Keratinocyte (primary cell): Measurements from ENCODE around the gene COG5. TPM values are rescaled to one million over a fixed set of nuclear protein-coding genes. Genes with fewer than 3 reads are reported as not detected.

Experiments
- DNase-seq: peaks from one replicate; pipeline ENCODE4 v3.0.0-alpha.2; 2011; ENCODE audit warnings: low read depth, missing footprints, low spot score
- FAIRE-seq: peaks from 2 replicates; lab custom pipeline; 2011; peaks lifted over from hg19 to GRCh38; lab: Jason Lieb, UNC
- H2AFZ ChIP-seq: 2 replicates; pipeline ENCODE4 v1.6.0; 2012; ENCODE audit warnings: low read length, control low read depth, inconsistent platforms; ENCODE audit not compliant: control insufficient read depth
- H3K27ac ChIP-seq: 2 replicates; pipeline ENCODE4 v1.5.1; 2011; ENCODE audit warnings: low read length; ENCODE audit not compliant: control insufficient read depth, insufficient read depth
- H3K27me3 ChIP-seq: 3 replicates; pipeline ENCODE4 v1.6.0; 2011; ENCODE audit warnings: low read length; ENCODE audit not compliant: control insufficient read depth, insufficient read depth; ENCODE audit errors: extremely low read depth
- H3K36me3 ChIP-seq, 2 experiments: 2 replicates in 1 of 2; 3 replicates in 1 of 2; pipeline ENCODE4 v1.5.1; 2011; ENCODE audit warnings: low read length in 2 of 2, mild to moderate bottlenecking in 1 of 2; ENCODE audit not compliant: control insufficient read depth in 2 of 2, insufficient read depth in 2 of 2; ENCODE audit errors: extremely low read depth in 1 of 2
- H3K4me1 ChIP-seq: 3 replicates; pipeline ENCODE4 v1.5.1; 2011; ENCODE audit warnings: low read length; ENCODE audit not compliant: control insufficient read depth, insufficient read depth; ENCODE audit errors: extremely low read depth
- H3K4me2 ChIP-seq: 3 replicates; pipeline ENCODE4 v1.6.0; 2011; ENCODE audit warnings: low read depth, low read length; ENCODE audit not compliant: control insufficient read depth, insufficient read depth; ENCODE audit errors: extremely low read depth
- H3K4me3 ChIP-seq, 3 experiments: fragments of 200-600 bp in 1 of 3; sonication (generic) in 1 of 3; 2 replicates in 2 of 3; 3 replicates in 1 of 3; pipeline ENCODE4 v1.5.1; 2011 to 2016; ENCODE audit warnings: low read length in 3 of 3, mild to moderate bottlenecking in 3 of 3, control low read depth in 2 of 3, inconsistent platforms in 1 of 3, low read depth in 1 of 3, mixed read lengths in 1 of 3, mixed run types in 1 of 3, moderate library complexity in 1 of 3; ENCODE audit not compliant: control insufficient read depth in 2 of 3, insufficient read depth in 2 of 3; ENCODE audit errors: extremely low read depth in 1 of 3
- H3K79me2 ChIP-seq: 2 replicates; pipeline ENCODE4 v1.6.0; 2012; ENCODE audit warnings: low read length; ENCODE audit not compliant: control insufficient read depth, insufficient read depth
- H3K9ac ChIP-seq: 3 replicates; pipeline ENCODE4 v1.6.0; 2011; ENCODE audit warnings: low read length; ENCODE audit not compliant: control insufficient read depth, insufficient read depth; ENCODE audit errors: extremely low read depth
- H3K9me1 ChIP-seq: 3 replicates; pipeline ENCODE4 v1.6.0; 2011; ENCODE audit warnings: low read length; ENCODE audit not compliant: control insufficient read depth, insufficient read depth; ENCODE audit errors: extremely low read depth
- H3K9me3 ChIP-seq: 2 replicates; pipeline ENCODE4 v1.5.1; 2012; ENCODE audit warnings: low read depth, low read length; ENCODE audit not compliant: control insufficient read depth
- H4K20me1 ChIP-seq: 3 replicates; pipeline ENCODE4 v1.6.0; 2011; ENCODE audit warnings: low read length; ENCODE audit not compliant: control insufficient read depth, insufficient read depth; ENCODE audit errors: extremely low read depth
- CTCF ChIP-seq, 3 experiments: IDR thresholded peaks in 1 of 3; conservative IDR thresholded peaks in 1 of 3; optimal IDR thresholded peaks in 1 of 3; 2 replicates in 2 of 3; 3 replicates in 1 of 3; pipeline versions ENCODE3 to v1.5.1; 2011; ENCODE audit warnings: low read length in 3 of 3, mild to moderate bottlenecking in 3 of 3, moderate library complexity in 2 of 3, control low read depth in 1 of 3, inconsistent platforms in 1 of 3; ENCODE audit not compliant: insufficient read depth in 2 of 3; ENCODE audit errors: extremely low read depth in 1 of 3
- EZH2 ChIP-seq: IDR thresholded peaks from one replicate; pipeline ENCODE4 v1.6.1; 2012; ENCODE audit warnings: inconsistent platforms, mild to moderate bottlenecking, low read length, moderate library complexity
- dilution Hi-C: fragments of 300-500 bp; cut with MboI; formaldehyde crosslinking; loops from one replicate; pipeline ENCODE4 v1.7.0; 2020; ENCODE audit warnings: low sequenced_read_pairs; ENCODE audit not compliant: extremely low pct_ligation_motif_present
- polyA plus RNA-seq, 5 experiments: library from polyadenylated mRNA; depleted of rRNA in 3 of 5; stranded (reverse) in 3 of 5; stranded (forward) in 1 of 5; unstranded in 1 of 5; fragments of >200 nt; gene quantifications; 1 replicate in 1 of 5; 2 replicates in 3 of 5; 3 replicates in 1 of 5; pipeline versions ENCODE4 v1.2.1 to v1.2.3, GENCODE V29; 2011 to 2012; ENCODE audit warnings: missing spikeins in 2 of 5, low read depth in 1 of 5, low replicate concordance in 1 of 5

COG5 gene
- polyA plus RNA-seq, 1 donor (not counting 4 experiments of a cell fraction or from before 2014, with no cell fraction given) = 50.7 TPM

- dilution Hi-C loops = no loop called here
- no peak for FAIRE-seq
Measured at GRCh38 chr7:107345898-107346297, 217.8 kb downstream of the COG5 start.

GRCh38 chr7:107344799-107345198 is 218.9 kb downstream of the COG5 start:
- Histone ChIP-seq H4K20me1 (no peaks in the 10 kb centered on the region), H3K4me3 (no peak overlapping the region), H3K9me1 (no peaks in the 10 kb centered on the region), H3K79me2 (peaks cover 2% of the 10 kb centered on the region), H3K9ac (no peak overlapping the region), H3K27me3 (no peaks in the 10 kb centered on the region), H3K4me2 (no peak overlapping the region), H3K4me1 (no peaks in the 10 kb centered on the region), H2AFZ (no peak overlapping the region), H3K36me3 (no peaks in the 10 kb centered on the region), H3K27ac (no peak overlapping the region), H3K9me3 (peaks cover 5% of the 10 kb centered on the region)
- DNase-seq = no peak
- TF ChIP-seq CTCF (optimal IDR thresholded peaks at IDR 0.05 in 1 of 3, IDR thresholded peaks at IDR 0.05 in 1 of 3, conservative IDR thresholded peaks at IDR 0.05 in 1 of 3; ENCODE audit: extremely low read depth in 1 of 3, insufficient read depth in 2 of 3, low read length in 3 of 3) (no peak), EZH2 (no peak)
- dilution Hi-C loops = no loop called here
- FAIRE-seq = no peak

More at GRCh38 chr7:107345898-107346297, 217.8 kb downstream of the COG5 start:
- Histone ChIP-seq H4K20me1 (no peaks in the 10 kb centered on the region), H2AFZ (no peak overlapping the region), H3K27ac (no peak overlapping the region), H3K4me1 (no peaks in the 10 kb centered on the region), H3K79me2 (no peaks in the 10 kb centered on the region), H3K27me3 (no peaks in the 10 kb centered on the region), H3K9me3 (peaks cover 5% of the 10 kb centered on the region), H3K4me2 (no peak overlapping the region), H3K9me1 (no peaks in the 10 kb centered on the region), H3K9ac (no peak overlapping the region), H3K36me3 (no peaks in the 10 kb centered on the region), H3K4me3 (no peak overlapping the region)
- DNase-seq = no peak
- no peak for TF ChIP-seq EZH2
- TF ChIP-seq CTCF (optimal IDR thresholded peaks at IDR 0.05 in 1 of 3, IDR thresholded peaks at IDR 0.05 in 1 of 3, conservative IDR thresholded peaks at IDR 0.05 in 1 of 3; ENCODE audit: extremely low read depth in 1 of 3, insufficient read depth in 2 of 3, low read length in 3 of 3) = no peak
